HEK293 (cell line): Measurements from ENCODE around the gene ATP5F1D.
A peak's percentile ranks its signal among the peaks of the same experiment; 100 is the strongest.

ENCODE experiments used
- CTCF ChIA-PET: fragments of 350-600 bp; formaldehyde crosslinking; extraction: SDS; loops from one replicate; lab custom pipeline; 2021; ENCODE audit warnings: antibody characterized with exemption; lab: Yijun Ruan, JAX
- POLR2A ChIA-PET: fragments of 300-600 bp; formaldehyde crosslinking; extraction: SDS; loops from one replicate; lab custom pipeline; 2020; ENCODE audit warnings: antibody characterized with exemption, inconsistent platforms; lab: Yijun Ruan, JAX
- H3K27ac ChIP-seq: fragments of 200-500 bp; sonication (Bioruptor generic); 2 replicates; pipeline ENCODE4 v1.5.1; 2014; ENCODE audit warnings: low read depth, low read length, control low read depth, inconsistent platforms; ENCODE audit errors: extremely low read depth
- H3K36me3 ChIP-seq, 2 experiments: fragments of 200-500 bp in 1 of 2; sonication (Bioruptor generic) in 1 of 2; 1 replicate in 1 of 2; 2 replicates in 1 of 2; pipeline ENCODE4 v1.5.1; 2014 to 2017; ENCODE audit warnings: inconsistent platforms in 2 of 2, low read length in 2 of 2; ENCODE audit not compliant: control insufficient read depth in 2 of 2, insufficient read depth in 1 of 2
- H3K4me1 ChIP-seq: fragments of 200-500 bp; sonication (Bioruptor generic); 2 replicates; pipeline ENCODE4 v1.5.1; 2014; ENCODE audit warnings: mild to moderate bottlenecking, low read length, inconsistent platforms; ENCODE audit not compliant: control insufficient read depth, insufficient read depth
- H3K4me3 ChIP-seq: 2 replicates; pipeline ENCODE4 v1.5.1; 2011; ENCODE audit warnings: low read depth, mild to moderate bottlenecking, control low read depth, low read length, moderate library complexity
- H3K9me3 ChIP-seq: fragments of 200-500 bp; sonication (Bioruptor generic); 2 replicates; pipeline ENCODE4 v1.5.1; 2014; ENCODE audit warnings: low read depth, low read length, inconsistent platforms; ENCODE audit not compliant: control insufficient read depth, insufficient read depth
- ELK4 ChIP-seq: IDR thresholded peaks from 2 replicates; pipeline ENCODE4 v1.6.1; 2011; ENCODE audit warnings: mild to moderate bottlenecking, low read depth, low read length, borderline replicate concordance
- GFI1B ChIP-seq: fragments of 450-650 bp; formaldehyde crosslinking; IDR thresholded peaks from 2 replicates; pipeline ENCODE4 v1.5.1; 2016; ENCODE audit warnings: missing biosample characterization, missing genetic modification characterization
- KLF1 ChIP-seq: fragments of 450-650 bp; formaldehyde crosslinking; IDR thresholded peaks from 2 replicates; pipeline ENCODE4 v1.5.1; 2016; ENCODE audit warnings: missing biosample characterization, missing genetic modification characterization
- KLF7 ChIP-seq: fragments of 450-650 bp; formaldehyde crosslinking; IDR thresholded peaks from 2 replicates; pipeline ENCODE4 v1.5.1; 2016; ENCODE audit warnings: missing biosample characterization, missing genetic modification characterization, borderline replicate concordance
- MZF1 ChIP-seq: fragments of 450-650 bp; formaldehyde crosslinking; IDR thresholded peaks from 2 replicates; pipeline ENCODE4 v1.5.1; 2017; ENCODE audit warnings: missing biosample characterization, missing genetic modification characterization, borderline replicate concordance
- OSR2 ChIP-seq: fragments of 450-650 bp; formaldehyde crosslinking; IDR thresholded peaks from 2 replicates; pipeline ENCODE4 v1.5.1; 2016; ENCODE audit warnings: missing biosample characterization, missing genetic modification characterization
- ZBTB48 ChIP-seq: fragments of 450-650 bp; formaldehyde crosslinking; IDR thresholded peaks from 2 replicates; pipeline ENCODE4 v1.5.1; 2016; ENCODE audit warnings: missing biosample characterization, missing genetic modification characterization
- ZNF112 ChIP-seq: fragments of 450-650 bp; formaldehyde crosslinking; IDR thresholded peaks from 2 replicates; pipeline ENCODE4 v1.5.0; 2017; ENCODE audit warnings: missing biosample characterization, missing genetic modification characterization
- ZNF133 ChIP-seq: fragments of 450-650 bp; formaldehyde crosslinking; IDR thresholded peaks from 2 replicates; pipeline ENCODE4 v1.5.1; 2016; ENCODE audit warnings: missing biosample characterization, missing genetic modification characterization
- ZNF148 ChIP-seq: fragments of 450-650 bp; formaldehyde crosslinking; IDR thresholded peaks from 2 replicates; pipeline ENCODE4 v1.5.0; 2017; ENCODE audit warnings: missing biosample characterization, missing genetic modification characterization, borderline replicate concordance
- ZNF221 ChIP-seq: fragments of 450-650 bp; formaldehyde crosslinking; IDR thresholded peaks from 2 replicates; pipeline ENCODE4 v1.5.1; 2017; ENCODE audit warnings: missing biosample characterization, missing genetic modification characterization, borderline replicate concordance
- ZNF26 ChIP-seq: fragments of 450-650 bp; formaldehyde crosslinking; IDR thresholded peaks from 2 replicates; pipeline ENCODE4 v1.5.1; 2016; ENCODE audit warnings: missing biosample characterization, missing genetic modification characterization
- ZNF302 ChIP-seq: fragments of 450-650 bp; formaldehyde crosslinking; IDR thresholded peaks from 2 replicates; pipeline ENCODE4 v1.5.1; 2016; ENCODE audit warnings: missing biosample characterization, missing genetic modification characterization, low read depth
- ZNF37A ChIP-seq: fragments of 450-650 bp; IDR thresholded peaks from 2 replicates; pipeline ENCODE4 v1.5.1; 2018; ENCODE audit warnings: missing biosample characterization, missing genetic modification characterization
- ZNF416 ChIP-seq: fragments of 450-650 bp; formaldehyde crosslinking; IDR thresholded peaks from 2 replicates; pipeline ENCODE4 v1.5.1; 2016; ENCODE audit warnings: missing biosample characterization, missing genetic modification characterization
- ZNF560 ChIP-seq: fragments of 450-650 bp; formaldehyde crosslinking; IDR thresholded peaks from 2 replicates; pipeline ENCODE4 v1.5.1; 2017; ENCODE audit warnings: missing biosample characterization, missing genetic modification characterization, borderline replicate concordance
- ZNF585B ChIP-seq: fragments of 450-650 bp; formaldehyde crosslinking; IDR thresholded peaks from 2 replicates; pipeline ENCODE4 v1.5.1; 2016; ENCODE audit warnings: missing biosample characterization, missing genetic modification characterization
- TF ChIP-seq, protein P1 (sequence below): fragments of 450-650 bp; formaldehyde crosslinking; IDR thresholded peaks from 2 replicates; pipeline ENCODE4 v1.5.1; 2016; ENCODE audit warnings: missing biosample characterization, missing genetic modification characterization
- TF ChIP-seq, protein P2 (sequence below): fragments of 450-650 bp; formaldehyde crosslinking; IDR thresholded peaks from 2 replicates; pipeline ENCODE4 v1.5.1; 2016; ENCODE audit warnings: missing biosample characterization, missing genetic modification characterization
- TF ChIP-seq, protein P3 (sequence below): fragments of 450-650 bp; formaldehyde crosslinking; IDR thresholded peaks from 2 replicates; pipeline ENCODE4 v1.5.1; 2016; ENCODE audit warnings: missing biosample characterization, missing genetic modification characterization

Gene ATP5F1D

DNA sequence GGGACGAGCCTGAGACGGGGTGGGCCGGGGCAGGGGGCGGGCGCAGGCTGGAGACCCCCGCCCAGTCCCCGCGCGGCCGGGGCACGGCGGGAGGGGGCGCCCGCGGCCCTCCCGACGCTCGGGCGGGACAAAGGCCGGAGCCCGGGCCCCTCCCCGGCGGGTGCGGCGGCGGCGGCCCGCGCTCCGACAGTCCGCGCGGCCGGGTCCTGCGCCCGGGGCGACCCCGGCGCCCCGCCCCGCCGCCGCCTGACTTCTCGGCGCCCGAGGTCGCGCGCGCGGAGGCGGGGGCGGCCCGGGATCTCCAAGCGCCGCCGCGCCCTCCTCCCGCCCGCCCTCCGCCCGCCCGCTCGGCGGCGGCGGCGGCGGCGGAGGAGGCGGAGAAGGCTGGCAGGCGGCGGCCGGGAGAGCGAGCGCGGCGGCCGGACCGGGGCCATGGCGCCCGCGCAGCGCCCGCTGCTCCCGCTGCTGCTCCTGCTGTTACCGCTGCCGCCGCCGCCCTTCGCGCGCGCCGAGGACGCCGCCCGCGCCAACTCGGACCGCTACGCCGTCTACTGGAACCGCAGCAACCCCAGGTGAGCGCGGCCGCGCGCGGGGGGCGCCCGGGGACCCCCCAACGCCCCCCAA, 44.3 kb downstream of the ATP5F1D start, which contains the start of gene EFNA2 (continued):
- TF ChIP-seq, protein P1, sequence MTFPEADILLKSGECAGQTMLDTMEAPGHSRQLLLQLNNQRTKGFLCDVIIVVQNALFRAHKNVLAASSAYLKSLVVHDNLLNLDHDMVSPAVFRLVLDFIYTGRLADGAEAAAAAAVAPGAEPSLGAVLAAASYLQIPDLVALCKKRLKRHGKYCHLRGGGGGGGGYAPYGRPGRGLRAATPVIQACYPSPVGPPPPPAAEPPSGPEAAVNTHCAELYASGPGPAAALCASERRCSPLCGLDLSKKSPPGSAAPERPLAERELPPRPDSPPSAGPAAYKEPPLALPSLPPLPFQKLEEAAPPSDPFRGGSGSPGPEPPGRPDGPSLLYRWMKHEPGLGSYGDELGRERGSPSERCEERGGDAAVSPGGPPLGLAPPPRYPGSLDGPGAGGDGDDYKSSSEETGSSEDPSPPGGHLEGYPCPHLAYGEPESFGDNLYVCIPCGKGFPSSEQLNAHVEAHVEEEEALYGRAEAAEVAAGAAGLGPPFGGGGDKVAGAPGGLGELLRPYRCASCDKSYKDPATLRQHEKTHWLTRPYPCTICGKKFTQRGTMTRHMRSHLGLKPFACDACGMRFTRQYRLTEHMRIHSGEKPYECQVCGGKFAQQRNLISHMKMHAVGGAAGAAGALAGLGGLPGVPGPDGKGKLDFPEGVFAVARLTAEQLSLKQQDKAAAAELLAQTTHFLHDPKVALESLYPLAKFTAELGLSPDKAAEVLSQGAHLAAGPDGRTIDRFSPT = no peak
- TF ChIP-seq ZNF302 (tag by site-specific recombination) = no peak
- TF ChIP-seq ELK4 = no peak
- TF ChIP-seq ZNF133 (tag by site-specific recombination) = no peak
- TF ChIP-seq ZNF221 (tag by site-specific recombination) = no peak
- TF ChIP-seq ZNF148 (tag by site-specific recombination) = no peak
- TF ChIP-seq ZNF560 (tag by site-specific recombination) = no peak
- no peak for TF ChIP-seq ZNF26 (tag by site-specific recombination)
- no peak for TF ChIP-seq ZNF416 (tag by site-specific recombination)
- no peak for TF ChIP-seq OSR2 (tag by site-specific recombination)
- TF ChIP-seq ZBTB48 (tag by site-specific recombination) = no peak

GRCh38 chr19:1286487-1287353, 45.2 kb downstream of the ATP5F1D start:
- CTCF ChIA-PET = interaction anchor here (0.6 to 1.3 kb wide), 4 partner anchors 27 to 89 kb away, joined by 3 to 7 read pairs (median 3); no protein-coding TSS in a partner anchor
- H3K4me1 ChIP-seq = peaks cover 5% of the 10 kb centered on the region
- H3K4me3 ChIP-seq = peak overlapping the region; percentile 34
- H3K27ac ChIP-seq = peak overlapping the region; percentile 9; the same call in 1 of the 2 replicates
- no peaks in the 10 kb centered on the region for H3K9me3 ChIP-seq
- POLR2A ChIA-PET = interaction anchor here (0.5 to 0.6 kb wide), 2 partner anchors 20 to 59 kb away, joined by 3 read pairs; no protein-coding TSS in a partner anchor
- H3K36me3 ChIP-seq = no peaks in the 10 kb centered on the region
- TF ChIP-seq GFI1B (tag by site-specific recombination) (no peak), ZNF585B (tag by site-specific recombination) (no peak), KLF1 (tag by site-specific recombination) (peak; percentile 24; the same call in 1 of the 2 replicates), ZNF37A (tag by site-specific recombination) (no peak), MZF1 (tag by site-specific recombination) (no peak), ZNF112 (tag by site-specific recombination) (no peak), KLF7 (tag by site-specific recombination) (peak; percentile 41; the same call in 1 of the 2 replicates)
- TF ChIP-seq, protein P2, sequence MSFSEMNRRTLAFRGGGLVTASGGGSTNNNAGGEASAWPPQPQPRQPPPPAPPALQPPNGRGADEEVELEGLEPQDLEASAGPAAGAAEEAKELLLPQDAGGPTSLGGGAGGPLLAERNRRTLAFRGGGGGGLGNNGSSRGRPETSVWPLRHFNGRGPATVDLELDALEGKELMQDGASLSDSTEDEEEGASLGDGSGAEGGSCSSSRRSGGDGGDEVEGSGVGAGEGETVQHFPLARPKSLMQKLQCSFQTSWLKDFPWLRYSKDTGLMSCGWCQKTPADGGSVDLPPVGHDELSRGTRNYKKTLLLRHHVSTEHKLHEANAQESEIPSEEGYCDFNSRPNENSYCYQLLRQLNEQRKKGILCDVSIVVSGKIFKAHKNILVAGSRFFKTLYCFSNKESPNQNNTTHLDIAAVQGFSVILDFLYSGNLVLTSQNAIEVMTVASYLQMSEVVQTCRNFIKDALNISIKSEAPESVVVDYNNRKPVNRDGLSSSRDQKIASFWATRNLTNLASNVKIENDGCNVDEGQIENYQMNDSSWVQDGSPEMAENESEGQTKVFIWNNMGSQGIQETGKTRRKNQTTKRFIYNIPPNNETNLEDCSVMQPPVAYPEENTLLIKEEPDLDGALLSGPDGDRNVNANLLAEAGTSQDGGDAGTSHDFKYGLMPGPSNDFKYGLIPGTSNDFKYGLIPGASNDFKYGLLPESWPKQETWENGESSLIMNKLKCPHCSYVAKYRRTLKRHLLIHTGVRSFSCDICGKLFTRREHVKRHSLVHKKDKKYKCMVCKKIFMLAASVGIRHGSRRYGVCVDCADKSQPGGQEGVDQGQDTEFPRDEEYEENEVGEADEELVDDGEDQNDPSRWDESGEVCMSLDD (tag by site-specific recombination) = peak; percentile 73; the same call in 1 of the 2 replicates
- TF ChIP-seq, protein P3, sequence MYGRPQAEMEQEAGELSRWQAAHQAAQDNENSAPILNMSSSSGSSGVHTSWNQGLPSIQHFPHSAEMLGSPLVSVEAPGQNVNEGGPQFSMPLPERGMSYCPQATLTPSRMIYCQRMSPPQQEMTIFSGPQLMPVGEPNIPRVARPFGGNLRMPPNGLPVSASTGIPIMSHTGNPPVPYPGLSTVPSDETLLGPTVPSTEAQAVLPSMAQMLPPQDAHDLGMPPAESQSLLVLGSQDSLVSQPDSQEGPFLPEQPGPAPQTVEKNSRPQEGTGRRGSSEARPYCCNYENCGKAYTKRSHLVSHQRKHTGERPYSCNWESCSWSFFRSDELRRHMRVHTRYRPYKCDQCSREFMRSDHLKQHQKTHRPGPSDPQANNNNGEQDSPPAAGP = no peak
- TF ChIP-seq, protein P1 = peak; percentile 72; the same call in 1 of the 2 replicates
